Spleen (tissue), 7 donors: ENCODE results near the gene XPR1.

Experiments
- POLR2A ChIP-seq, 3 donors: fragments of 450-650 bp; IDR thresholded peaks; one replicate each; pipeline ENCODE4 v1.5.1; 2017; ENCODE audit warnings: antibody characterized with exemption in 3 of 3, mild to moderate bottlenecking in 1 of 3
- POLR2AphosphoS5 ChIP-seq, 3 donors: sonication (generic); formaldehyde crosslinking; IDR thresholded peaks; one replicate each; pipeline ENCODE4 v1.5.1; 2017; ENCODE audit warnings: antibody characterized with exemption in 3 of 3
- TF ChIP-seq, protein P1 (sequence below), 11 experiments: fragments of 200-600 bp in 7 of 11; fragments of 450-650 bp in 4 of 11; sonication (generic) in 4 of 11; IDR thresholded peaks in 8 of 11; conservative IDR thresholded peaks in 3 of 11; 1 replicate in 7 of 11; 2 replicates in 4 of 11; pipeline versions ENCODE4 v1.4.0 to v1.8.0; 2016 to 2021; ENCODE audit warnings: antibody characterized with exemption in 11 of 11, inconsistent platforms in 4 of 11, mild to moderate bottlenecking in 1 of 11
- donor health status: DM: no; HTN: no; CAD: no; lungs with moderate emphysema.
- donor health status: DM: no; HTN: no; CAD: no.
- donor health status: DM: no; HTN: no; CAD: no.

DNA sequence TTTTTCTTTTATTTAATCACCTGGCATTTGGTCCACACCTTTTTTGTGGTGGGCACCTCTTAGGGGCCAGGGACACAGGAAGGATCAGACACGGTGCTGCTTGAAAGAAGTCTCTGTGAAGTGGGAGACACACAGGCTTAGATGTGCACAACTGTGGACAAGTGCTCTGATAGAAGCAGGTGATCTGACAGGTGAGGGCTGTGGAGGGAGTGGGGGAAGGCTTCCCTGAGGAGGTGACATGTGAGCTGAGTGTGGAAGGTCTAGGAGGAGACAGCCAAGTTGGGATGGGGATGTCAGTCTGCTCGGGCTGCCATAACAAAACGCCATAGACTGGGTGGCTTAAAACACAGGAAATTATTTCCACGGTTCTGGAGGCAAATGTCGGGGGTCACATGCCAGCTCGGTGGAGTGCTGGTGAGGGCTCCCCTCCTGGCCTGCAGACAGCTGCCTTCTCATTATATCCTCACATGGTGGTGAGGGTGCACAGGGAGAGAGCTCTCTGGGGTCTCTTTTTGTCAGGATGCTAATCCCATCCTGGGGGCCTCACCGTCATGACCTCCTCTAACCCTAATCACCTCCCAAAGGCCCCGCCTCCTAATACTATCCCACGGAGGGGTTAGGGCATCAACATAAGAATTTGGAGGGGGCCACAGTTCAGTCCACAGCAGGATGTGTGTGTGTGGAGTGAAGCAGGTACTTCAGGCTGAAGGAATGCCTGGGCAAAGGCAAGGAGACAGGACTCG is 275.7 kb downstream of the XPR1 start:
- TF ChIP-seq POLR2A (IDR thresholded peaks at IDR 0.05) (no peak), POLR2AphosphoS5 (IDR thresholded peaks at IDR 0.05) (no peak)
- TF ChIP-seq, protein P1, sequence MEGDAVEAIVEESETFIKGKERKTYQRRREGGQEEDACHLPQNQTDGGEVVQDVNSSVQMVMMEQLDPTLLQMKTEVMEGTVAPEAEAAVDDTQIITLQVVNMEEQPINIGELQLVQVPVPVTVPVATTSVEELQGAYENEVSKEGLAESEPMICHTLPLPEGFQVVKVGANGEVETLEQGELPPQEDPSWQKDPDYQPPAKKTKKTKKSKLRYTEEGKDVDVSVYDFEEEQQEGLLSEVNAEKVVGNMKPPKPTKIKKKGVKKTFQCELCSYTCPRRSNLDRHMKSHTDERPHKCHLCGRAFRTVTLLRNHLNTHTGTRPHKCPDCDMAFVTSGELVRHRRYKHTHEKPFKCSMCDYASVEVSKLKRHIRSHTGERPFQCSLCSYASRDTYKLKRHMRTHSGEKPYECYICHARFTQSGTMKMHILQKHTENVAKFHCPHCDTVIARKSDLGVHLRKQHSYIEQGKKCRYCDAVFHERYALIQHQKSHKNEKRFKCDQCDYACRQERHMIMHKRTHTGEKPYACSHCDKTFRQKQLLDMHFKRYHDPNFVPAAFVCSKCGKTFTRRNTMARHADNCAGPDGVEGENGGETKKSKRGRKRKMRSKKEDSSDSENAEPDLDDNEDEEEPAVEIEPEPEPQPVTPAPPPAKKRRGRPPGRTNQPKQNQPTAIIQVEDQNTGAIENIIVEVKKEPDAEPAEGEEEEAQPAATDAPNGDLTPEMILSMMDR (IDR thresholded peaks at IDR 0.05 in 8 of 11, conservative IDR thresholded peaks at IDR 0.05 in 3 of 11) = no peak
